Heart left ventricle (tissue), 13 donors: ENCODE results near the gene ALG1.

Experiments used
- CTCF ChIP-seq, 12 donors: fragments of 200-600 bp; sonication (generic) in 4 of 12; IDR thresholded peaks; one replicate each; pipeline versions ENCODE4 v1.5.0 to v1.8.0; 2018 to 2022; ENCODE audit warnings: antibody characterized with exemption in 12 of 12, mild to moderate bottlenecking in 5 of 12
- POLR2A ChIP-seq, 2 donors: fragments of 450-650 bp; IDR thresholded peaks; one replicate each; pipeline ENCODE4 v1.6.1; 2017; ENCODE audit warnings: antibody characterized with exemption in 2 of 2, mild to moderate bottlenecking in 2 of 2, moderate library complexity in 2 of 2
- donor health status: ischemic (EF 13 %, LVEDD 7.1; RV severe dilation, severe dysfunction).
- donor health status: DM: no; HTN: yes; CAD: no.
- donor health status: DM: no; HTN: no; CAD: no.
- donor health status: ischemic (EF 25% LVEDD 6.9; RV normal size, moderate dysfunction).
- donor health status: ischemic (EF 25% LVEDD 5.7; RV mildly dilated, moderate dysfunction).
- donor health status: ischemic (EF 35%, LVEDD 5.7; RV mildly dilated, moderate dysfunction).
- donor health status: nonischemic (EF 11% LVEDD 7.7; RV severe dilation, severe dysfunction).
- donor health status: DM: yes; HTN: yes; CAD: no.
- donor health status: PGD.
- donor health status: ischemic (EF 29% LVEDD 5.4; RV normal size, mild dysfunction).
- donor health status: nonischemic (EF 23%, LVEDD 6.1; RV moderate dilation, normal function).

GRCh38 chr16:5022521-5022920, 49.1 kb upstream of the ALG1 start:
- TF ChIP-seq CTCF (IDR thresholded peaks at IDR 0.05) (no peak), POLR2A (IDR thresholded peaks at IDR 0.05) (no peak)
